WI38 (cell line): ENCODE data around the gene TRIM65.

Experiments
- H3K4me3 ChIP-seq: 2 replicates; pipeline ENCODE4 v1.5.1; 2011; ENCODE audit warnings: low read depth, mild to moderate bottlenecking, control low read depth, low read length
- CTCF ChIP-seq: IDR thresholded peaks from 2 replicates; pipeline ENCODE4 v1.5.1; 2012; ENCODE audit warnings: low read depth, mild to moderate bottlenecking, control low read depth, low read length

The TRIM65 gene

GRCh38 chr17:75877752-75878173, 19.0 kb downstream of the TRIM65 start:
- H3K4me3 ChIP-seq, result peak overlapping the region; percentile 57
- peak; percentile 26 for TF ChIP-seq CTCF

- peak overlapping the region; percentile 57 for H3K4me3 ChIP-seq
- no peak for TF ChIP-seq CTCF
These were observed 19.6 kb downstream of the TRIM65 start for GRCh38 chr17:75876938-75877751.

GRCh38 chr17:75876190-75876937, 20.4 kb downstream of the TRIM65 start:
- no peak for TF ChIP-seq CTCF
- H3K4me3 ChIP-seq, result peak overlapping the region; percentile 57

- no peak for TF ChIP-seq CTCF
- no peak overlapping the region for H3K4me3 ChIP-seq
These were observed 20.9 kb downstream of the TRIM65 start for GRCh38 chr17:75875940-75876189.

- TF ChIP-seq CTCF, result no peak
- no peak overlapping the region for H3K4me3 ChIP-seq
These were observed 21.4 kb downstream of the TRIM65 start for GRCh38 chr17:75875182-75875939.

- no peak for TF ChIP-seq CTCF
- H3K4me3 ChIP-seq, result no peak overlapping the region
These were observed 22.2 kb downstream of the TRIM65 start for GRCh38 chr17:75874323-75875181.
